Measurements from ENCODE around the gene PPIE. TPM values are rescaled to one million over a fixed set of nuclear protein-coding genes. Genes with fewer than 3 reads are reported as not detected.

Gene PPIE
- total and polyA plus RNA-seq, 2 of the 13 experiments (the other 11 are each of a cell fraction or from before 2014, with no cell fraction given): 15.3 to 26.3 TPM

DNA sequence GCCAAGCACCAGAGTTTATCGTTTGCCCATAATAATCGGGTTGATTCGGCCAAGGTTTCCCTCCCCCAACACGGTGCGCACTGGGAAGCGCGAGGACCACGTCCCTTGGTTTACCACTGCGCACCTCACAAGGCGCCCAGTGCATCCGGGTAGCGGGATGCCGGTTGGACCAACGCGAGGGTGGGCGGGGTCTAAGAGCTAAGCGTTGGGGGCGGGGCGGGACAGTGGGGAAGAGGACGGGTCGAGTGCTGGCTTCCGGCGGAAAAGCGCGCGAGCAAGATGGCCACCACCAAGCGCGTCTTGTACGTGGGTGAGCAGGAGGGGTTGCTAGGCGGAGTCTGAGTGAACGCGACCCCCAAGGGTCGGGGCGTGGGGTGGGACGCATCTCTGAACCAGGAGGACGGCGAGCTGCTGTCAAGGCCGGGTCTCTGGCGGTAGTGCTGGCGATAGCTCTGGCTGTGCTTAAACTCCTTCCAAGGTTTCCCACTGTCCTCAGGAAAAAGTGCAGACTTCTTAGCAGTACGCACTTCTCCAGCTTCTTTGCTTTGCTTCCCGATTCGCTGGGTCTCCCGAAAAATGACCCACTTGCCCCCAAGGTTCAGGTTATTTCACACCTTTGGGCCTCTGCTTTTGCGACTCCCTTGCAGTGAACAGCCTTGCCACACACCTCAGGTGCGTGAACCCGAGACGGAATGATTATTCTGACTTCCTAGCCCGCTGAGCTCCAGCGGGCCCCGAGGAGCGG is at the start of gene PPIE (continued):
- TF ChIP-seq, protein P1, sequence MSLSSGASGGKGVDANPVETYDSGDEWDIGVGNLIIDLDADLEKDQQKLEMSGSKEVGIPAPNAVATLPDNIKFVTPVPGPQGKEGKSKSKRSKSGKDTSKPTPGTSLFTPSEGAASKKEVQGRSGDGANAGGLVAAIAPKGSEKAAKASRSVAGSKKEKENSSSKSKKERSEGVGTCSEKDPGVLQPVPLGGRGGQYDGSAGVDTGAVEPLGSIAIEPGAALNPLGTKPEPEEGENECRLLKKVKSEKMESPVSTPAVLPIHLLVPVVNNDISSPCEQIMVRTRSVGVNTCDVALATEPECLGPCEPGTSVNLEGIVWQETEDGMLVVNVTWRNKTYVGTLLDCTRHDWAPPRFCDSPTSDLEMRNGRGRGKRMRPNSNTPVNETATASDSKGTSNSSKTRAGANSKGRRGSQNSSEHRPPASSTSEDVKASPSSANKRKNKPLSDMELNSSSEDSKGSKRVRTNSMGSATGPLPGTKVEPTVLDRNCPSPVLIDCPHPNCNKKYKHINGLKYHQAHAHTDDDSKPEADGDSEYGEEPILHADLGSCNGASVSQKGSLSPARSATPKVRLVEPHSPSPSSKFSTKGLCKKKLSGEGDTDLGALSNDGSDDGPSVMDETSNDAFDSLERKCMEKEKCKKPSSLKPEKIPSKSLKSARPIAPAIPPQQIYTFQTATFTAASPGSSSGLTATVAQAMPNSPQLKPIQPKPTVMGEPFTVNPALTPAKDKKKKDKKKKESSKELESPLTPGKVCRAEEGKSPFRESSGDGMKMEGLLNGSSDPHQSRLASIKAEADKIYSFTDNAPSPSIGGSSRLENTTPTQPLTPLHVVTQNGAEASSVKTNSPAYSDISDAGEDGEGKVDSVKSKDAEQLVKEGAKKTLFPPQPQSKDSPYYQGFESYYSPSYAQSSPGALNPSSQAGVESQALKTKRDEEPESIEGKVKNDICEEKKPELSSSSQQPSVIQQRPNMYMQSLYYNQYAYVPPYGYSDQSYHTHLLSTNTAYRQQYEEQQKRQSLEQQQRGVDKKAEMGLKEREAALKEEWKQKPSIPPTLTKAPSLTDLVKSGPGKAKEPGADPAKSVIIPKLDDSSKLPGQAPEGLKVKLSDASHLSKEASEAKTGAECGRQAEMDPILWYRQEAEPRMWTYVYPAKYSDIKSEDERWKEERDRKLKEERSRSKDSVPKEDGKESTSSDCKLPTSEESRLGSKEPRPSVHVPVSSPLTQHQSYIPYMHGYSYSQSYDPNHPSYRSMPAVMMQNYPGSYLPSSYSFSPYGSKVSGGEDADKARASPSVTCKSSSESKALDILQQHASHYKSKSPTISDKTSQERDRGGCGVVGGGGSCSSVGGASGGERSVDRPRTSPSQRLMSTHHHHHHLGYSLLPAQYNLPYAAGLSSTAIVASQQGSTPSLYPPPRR (CRISPR knock-in tag; IDR thresholded peaks at IDR 0.05; ENCODE audit: borderline replicate concordance): no peak
- no peak for TF ChIP-seq CENPT (CRISPR knock-in tag; IDR thresholded peaks at IDR 0.05; ENCODE audit: low read depth)
- TF ChIP-seq, protein P2, sequence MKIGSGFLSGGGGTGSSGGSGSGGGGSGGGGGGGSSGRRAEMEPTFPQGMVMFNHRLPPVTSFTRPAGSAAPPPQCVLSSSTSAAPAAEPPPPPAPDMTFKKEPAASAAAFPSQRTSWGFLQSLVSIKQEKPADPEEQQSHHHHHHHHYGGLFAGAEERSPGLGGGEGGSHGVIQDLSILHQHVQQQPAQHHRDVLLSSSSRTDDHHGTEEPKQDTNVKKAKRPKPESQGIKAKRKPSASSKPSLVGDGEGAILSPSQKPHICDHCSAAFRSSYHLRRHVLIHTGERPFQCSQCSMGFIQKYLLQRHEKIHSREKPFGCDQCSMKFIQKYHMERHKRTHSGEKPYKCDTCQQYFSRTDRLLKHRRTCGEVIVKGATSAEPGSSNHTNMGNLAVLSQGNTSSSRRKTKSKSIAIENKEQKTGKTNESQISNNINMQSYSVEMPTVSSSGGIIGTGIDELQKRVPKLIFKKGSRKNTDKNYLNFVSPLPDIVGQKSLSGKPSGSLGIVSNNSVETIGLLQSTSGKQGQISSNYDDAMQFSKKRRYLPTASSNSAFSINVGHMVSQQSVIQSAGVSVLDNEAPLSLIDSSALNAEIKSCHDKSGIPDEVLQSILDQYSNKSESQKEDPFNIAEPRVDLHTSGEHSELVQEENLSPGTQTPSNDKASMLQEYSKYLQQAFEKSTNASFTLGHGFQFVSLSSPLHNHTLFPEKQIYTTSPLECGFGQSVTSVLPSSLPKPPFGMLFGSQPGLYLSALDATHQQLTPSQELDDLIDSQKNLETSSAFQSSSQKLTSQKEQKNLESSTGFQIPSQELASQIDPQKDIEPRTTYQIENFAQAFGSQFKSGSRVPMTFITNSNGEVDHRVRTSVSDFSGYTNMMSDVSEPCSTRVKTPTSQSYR (CRISPR knock-in tag; IDR thresholded peaks at IDR 0.05; ENCODE audit: borderline replicate concordance): 0 out of 2 replicates have a peak, but pooled peaks have one; percentile 31
- peak; percentile 61 for TF ChIP-seq POLR2G (IDR thresholded peaks at IDR 0.05; ENCODE audit: low read depth, low read length)
- no peak for TF ChIP-seq ZNF556 (CRISPR knock-in tag; IDR thresholded peaks at IDR 0.05; ENCODE audit: borderline replicate concordance)
- no peak for TF ChIP-seq NCOA1 (CRISPR knock-in tag; IDR thresholded peaks at IDR 0.05)
- TF ChIP-seq, protein P3, sequence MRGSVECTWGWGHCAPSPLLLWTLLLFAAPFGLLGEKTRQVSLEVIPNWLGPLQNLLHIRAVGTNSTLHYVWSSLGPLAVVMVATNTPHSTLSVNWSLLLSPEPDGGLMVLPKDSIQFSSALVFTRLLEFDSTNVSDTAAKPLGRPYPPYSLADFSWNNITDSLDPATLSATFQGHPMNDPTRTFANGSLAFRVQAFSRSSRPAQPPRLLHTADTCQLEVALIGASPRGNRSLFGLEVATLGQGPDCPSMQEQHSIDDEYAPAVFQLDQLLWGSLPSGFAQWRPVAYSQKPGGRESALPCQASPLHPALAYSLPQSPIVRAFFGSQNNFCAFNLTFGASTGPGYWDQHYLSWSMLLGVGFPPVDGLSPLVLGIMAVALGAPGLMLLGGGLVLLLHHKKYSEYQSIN (CRISPR knock-in tag; IDR thresholded peaks at IDR 0.05; ENCODE audit: borderline replicate concordance): no peak
- TF ChIP-seq, protein P4, sequence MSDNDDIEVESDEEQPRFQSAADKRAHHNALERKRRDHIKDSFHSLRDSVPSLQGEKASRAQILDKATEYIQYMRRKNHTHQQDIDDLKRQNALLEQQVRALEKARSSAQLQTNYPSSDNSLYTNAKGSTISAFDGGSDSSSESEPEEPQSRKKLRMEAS (IDR thresholded peaks at IDR 0.05): 0 out of 2 replicates have a peak, but pooled peaks have one; percentile 27
- no peak for TF ChIP-seq ONECUT2 (CRISPR knock-in tag; IDR thresholded peaks at IDR 0.05)
- TF ChIP-seq ATF5 (CRISPR knock-in tag; IDR thresholded peaks at IDR 0.05; ENCODE audit: low read depth): no peak
- TF ChIP-seq, protein P5, sequence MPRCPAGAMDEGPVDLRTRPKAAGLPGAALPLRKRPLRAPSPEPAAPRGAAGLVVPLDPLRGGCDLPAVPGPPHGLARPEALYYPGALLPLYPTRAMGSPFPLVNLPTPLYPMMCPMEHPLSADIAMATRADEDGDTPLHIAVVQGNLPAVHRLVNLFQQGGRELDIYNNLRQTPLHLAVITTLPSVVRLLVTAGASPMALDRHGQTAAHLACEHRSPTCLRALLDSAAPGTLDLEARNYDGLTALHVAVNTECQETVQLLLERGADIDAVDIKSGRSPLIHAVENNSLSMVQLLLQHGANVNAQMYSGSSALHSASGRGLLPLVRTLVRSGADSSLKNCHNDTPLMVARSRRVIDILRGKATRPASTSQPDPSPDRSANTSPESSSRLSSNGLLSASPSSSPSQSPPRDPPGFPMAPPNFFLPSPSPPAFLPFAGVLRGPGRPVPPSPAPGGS (CRISPR knock-in tag; IDR thresholded peaks at IDR 0.05): no peak
- no peak for TF ChIP-seq PRMT3 (CRISPR knock-in tag; IDR thresholded peaks at IDR 0.05; ENCODE audit: borderline replicate concordance, low read depth)
- TF ChIP-seq ZNF354B (CRISPR knock-in tag; IDR thresholded peaks at IDR 0.05): no peak
- no peak for TF ChIP-seq NCOR1 (IDR thresholded peaks at IDR 0.05; ENCODE audit: borderline replicate concordance, low read length)
- no peak for TF ChIP-seq MYC (CRISPR knock-in tag; IDR thresholded peaks at IDR 0.05; ENCODE audit: borderline replicate concordance)
- TF ChIP-seq TAF1 (CRISPR knock-in tag; IDR thresholded peaks at IDR 0.05): peak; percentile 57
- TF ChIP-seq CHCHD3 (CRISPR knock-in tag; IDR thresholded peaks at IDR 0.05): no peak
- TF ChIP-seq SAP130 (CRISPR knock-in tag; IDR thresholded peaks at IDR 0.05; ENCODE audit: low read depth): 0 out of 2 replicates have a peak, but pooled peaks have one; percentile 9
